Occipital lobe (tissue), 2 donors: Measurements from ENCODE around the gene GULP1. TPM values are rescaled to one million over a fixed set of nuclear protein-coding genes. Genes with fewer than 3 reads are reported as not detected.
"Not testable (repeated sequence)": the region's sequence is repeated elsewhere in the genome, so short reads cannot be mapped to it uniquely, and the experiment has no call there.

Source experiments
- DNase-seq: peaks from one replicate; lab custom pipeline; 2025; lab: John Stamatoyannopoulos, UW
- total RNA-seq: library from RNA; depleted of rRNA; stranded (reverse); fragments of >200 nt; gene quantifications from one replicate; pipeline ENCODE4 v1.2.3, GENCODE V29; 2014

Gene GULP1, protein sequence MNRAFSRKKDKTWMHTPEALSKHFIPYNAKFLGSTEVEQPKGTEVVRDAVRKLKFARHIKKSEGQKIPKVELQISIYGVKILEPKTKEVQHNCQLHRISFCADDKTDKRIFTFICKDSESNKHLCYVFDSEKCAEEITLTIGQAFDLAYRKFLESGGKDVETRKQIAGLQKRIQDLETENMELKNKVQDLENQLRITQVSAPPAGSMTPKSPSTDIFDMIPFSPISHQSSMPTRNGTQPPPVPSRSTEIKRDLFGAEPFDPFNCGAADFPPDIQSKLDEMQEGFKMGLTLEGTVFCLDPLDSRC
- total RNA-seq: 117 TPM

DNA sequence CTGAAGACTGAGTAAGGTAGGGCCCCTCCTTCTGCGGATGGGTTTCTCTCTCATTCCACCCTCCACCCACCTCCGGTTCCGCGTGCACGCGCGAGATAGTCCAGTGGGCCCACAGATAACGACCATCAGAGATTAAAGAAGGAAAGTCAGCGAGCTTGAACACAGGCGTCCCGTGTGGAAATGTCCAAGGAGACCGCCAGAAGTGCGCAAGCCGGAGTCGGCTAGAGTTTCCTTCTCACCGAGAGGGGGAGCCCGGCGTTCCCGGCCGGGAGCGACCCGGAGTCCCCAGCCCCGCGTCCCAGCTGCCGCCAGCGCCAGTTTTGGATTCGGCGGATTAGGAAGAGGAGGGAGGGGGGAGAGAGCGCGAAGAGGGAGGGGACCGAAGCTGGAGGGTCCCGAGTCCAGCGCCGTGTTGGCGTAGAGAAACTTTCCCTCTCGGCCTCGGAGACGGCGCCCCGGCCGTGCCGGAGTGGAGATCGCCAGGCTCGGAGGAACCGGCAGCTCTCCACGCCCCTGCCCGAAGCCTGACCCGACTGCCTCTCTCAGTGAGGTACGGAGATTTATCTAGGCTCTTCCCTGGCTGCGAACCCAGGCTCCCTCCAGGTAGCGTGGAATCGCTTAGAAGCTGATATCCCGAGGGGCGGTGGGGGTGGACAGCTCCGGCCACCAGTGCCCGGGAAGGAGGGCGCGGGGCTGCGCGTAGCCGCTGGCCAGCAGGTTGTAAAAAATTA, at the start of gene GULP1:
Gene GULP1 (plus strand): TSS at position 258 of the 731 bp plus-strand sequence. CDS start 185,829 bp downstream, outside the sequence.
- peak; percentile 46 for DNase-seq

DNA sequence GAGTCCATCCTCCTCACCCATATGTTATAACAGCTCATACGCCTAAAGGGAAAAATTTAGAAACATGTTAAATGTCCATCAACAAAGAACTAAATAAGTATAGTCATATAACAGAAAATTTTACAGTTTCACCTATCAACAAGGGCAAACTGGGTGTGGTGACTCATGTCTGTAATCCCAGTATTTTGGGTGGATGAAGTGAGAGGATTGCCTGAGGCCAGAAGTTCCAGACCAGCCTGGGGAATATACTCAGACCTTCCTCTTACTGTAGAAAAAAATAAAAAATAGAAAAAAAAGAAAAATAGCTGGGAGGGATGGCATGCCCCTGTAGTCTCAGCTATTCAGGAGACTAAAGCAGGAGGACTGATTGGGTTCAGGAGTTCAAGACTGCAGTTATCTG, 48.3 kb upstream of the GULP1 start:
- DNase-seq: no peak

DNA sequence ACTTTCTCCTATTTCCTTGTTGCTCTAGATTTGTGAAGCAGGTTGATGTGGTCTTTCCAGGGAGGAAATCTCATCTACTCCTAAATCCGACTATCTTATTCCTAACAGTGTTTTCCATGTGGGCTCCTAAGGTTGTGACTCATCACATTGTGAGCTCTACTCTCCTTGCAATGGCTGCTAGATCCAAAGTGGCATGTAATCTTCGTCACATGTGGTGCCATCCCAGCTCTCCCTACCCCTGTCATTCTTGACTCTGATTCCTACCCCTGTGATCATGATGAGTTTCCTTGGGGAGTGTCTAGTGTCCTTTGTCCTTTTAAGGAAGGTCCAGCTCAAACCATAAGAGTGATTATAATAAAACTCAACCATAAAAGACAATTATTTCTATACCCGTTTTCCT, 47.3 kb upstream of the GULP1 start:
- DNase-seq: no peak

DNA sequence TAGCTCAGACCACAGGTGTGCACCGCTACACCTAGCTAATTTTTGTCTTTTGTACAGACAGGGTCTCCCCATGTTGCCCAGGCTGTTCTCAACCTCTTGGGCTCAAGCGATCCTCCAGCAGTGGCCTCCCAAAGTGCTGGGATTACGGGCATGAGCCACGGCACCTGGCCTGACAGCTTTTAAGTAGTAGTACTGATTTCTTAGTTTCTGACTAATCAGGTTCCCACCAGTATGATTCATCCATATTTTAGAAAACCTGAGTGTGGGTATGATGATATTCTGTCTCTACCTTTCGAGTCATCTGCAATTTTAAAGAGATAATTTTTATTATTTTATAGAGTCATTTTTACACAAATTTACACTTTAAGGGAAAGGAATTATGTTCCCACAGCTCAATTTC, 46.4 kb upstream of the GULP1 start:
- DNase-seq: no peak

DNA sequence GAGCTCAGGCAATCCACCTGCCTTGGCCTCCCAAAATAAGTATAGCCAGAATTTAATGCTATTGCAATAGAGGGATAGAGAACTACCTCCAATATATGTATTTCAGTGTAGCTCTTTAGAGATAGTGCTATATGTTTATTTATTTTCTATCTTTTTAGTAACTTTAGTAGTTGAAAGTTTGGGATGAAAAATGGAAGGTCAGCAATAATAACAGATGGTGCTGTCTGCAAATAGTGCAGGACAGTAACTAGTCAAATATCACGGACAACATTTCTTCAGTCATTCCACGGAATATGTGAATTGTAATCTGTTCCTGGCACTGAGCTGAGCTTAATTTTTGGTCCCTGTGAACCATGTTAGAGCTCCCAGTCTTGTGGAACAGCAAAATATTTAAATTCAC, 43.2 kb upstream of the GULP1 start:
- no peak for DNase-seq

DNA sequence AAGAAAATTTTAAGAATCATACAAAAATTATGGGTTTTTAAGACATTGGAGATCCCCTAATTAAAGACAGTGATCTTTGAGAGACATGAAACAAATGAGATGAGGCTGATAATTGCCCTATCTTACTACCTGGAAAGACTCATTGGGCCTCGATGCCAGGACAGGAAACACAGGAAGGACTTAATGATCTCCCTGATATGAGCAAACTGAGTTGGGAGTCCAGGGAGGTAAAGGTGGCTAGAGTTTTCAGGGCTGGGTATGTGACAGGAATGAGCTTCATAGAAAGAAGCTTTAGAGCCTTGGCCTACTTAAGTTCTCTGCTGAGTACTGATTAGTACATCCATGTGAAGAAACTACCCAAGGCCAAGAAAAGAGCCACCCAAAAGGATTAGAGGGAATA, 40.6 kb upstream of the GULP1 start:
- no peak for DNase-seq

DNA sequence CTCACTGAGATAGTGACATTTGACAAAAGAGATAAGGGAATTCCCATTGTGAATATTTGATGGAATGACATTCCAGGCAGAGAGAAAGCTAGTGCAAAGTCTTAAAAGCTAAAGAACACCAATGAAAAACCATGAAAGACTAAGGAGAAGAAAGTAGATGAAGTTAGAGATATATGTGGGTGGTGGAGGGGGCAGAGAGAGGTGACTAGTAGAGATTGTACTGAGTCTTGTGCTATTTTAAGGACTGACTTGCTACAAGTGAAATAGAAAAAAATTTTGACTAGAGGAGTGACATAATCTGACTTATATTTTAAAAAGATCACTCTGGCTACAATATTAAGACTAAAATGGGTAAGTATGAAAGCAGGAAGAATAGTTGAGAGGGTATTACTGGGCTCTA, 35.3 kb upstream of the GULP1 start:
- no peak for DNase-seq

DNA sequence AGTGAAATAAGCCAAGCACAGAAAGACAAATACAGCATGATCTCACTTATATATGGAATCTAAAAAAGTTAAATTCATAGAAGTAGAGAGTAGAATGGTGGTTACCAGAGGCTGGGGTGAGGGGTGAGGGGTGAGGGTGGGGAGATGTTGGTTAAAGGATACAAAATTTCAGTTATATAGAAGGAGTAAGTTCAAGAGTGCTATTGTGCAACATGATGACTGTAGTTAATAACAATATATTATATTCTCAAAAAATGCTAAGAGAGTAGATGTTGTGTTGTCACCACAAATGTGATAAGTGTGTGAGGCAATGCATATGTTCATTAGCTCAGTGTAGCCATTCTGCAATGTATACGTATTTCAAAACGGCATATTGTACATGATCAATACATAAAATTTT, 26.4 kb upstream of the GULP1 start:
- no peak for DNase-seq

DNA sequence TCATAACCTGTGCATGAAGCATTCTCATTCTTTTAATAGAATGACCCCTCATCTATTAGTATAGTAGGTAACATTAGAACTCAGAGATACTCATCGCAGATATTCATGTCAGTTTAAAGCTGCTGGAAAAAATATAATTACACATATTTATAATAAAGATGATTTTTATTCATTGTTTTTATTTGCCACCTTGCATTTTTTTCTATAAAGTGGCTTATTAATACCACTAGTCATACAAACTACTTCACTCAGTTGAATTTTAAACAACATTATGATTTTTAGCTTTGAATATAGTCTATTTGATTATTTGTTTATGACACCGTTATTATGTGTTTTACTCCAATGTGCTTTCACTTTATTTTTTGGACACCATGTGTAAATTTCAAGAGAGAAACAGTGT, 23.9 kb upstream of the GULP1 start:
- DNase-seq: no peak

DNA sequence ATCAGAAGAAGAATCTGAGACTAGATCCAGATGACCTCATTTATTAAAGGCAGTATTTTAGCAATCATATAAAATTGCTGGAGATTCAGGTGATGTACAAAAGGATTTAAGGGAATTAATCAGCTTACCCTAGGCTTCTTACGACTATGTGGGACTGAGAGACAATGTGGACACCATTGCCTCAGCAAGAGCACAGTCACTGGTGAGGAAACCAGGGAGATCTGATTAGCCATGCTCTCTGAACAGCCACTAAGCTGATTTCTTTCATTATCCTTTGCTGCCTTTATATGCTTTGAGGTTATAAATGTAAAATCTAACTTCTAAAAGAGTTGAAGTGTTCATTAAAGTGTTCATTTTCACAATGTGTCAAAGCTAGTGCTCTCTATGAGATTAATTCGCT, 22.7 kb upstream of the GULP1 start:
- no peak for DNase-seq

DNA sequence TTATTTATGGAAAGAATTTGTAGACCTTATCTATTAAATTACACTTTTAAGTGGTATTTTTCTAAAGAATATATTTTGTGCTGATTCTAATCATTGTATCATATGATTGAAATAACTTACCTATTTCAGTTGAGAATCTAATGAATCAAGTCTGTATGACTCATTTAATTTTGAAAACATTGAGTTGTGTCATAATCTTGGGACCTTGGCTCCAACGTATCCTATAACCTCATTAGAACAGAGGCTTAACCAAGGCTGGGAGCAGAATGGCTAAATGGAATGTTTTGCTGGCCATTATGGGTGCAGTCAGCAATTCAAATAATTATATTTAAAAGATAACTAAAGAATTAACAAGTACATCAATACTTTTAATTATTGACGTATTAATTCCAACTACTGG, 19.6 kb upstream of the GULP1 start:
- no peak for DNase-seq

DNA sequence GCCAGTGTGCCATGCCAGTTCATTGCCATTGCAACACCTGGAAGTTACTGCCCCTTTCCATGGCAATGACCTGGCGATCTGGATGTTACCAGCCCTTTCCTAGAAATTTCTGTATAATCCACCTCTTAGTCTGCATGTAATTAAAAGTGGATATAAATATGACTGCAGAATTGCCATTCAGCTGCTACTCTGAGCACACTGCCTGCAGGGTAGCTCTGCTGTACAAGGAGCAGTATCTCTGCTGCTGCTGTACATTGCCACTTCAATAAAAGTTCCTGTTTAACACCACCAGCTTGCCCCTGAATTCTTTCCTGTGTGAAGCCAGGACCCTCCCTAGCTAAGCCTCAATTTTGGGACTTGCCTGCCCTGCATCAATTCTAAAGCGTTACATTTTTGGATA, 17.4 kb upstream of the GULP1 start:
- DNase-seq: no peak

DNA sequence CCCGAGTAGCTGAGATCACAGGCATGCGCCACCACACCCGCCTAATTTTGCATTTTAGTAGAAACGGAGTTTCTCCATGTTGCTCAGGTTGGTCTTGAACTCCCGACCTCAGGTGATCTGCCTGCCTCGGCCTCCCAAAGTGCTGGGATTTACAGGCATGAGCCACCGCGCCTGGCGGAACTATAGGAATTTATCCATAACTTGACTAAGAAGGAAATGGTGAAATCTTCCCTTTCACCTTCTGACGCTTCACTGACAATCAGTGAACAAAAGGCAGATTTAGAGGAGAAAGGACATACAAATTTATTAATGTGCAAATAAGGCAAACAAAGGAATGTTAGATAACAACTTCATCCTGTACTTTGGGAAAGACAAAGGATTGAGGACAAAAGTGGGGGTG, 15.4 kb upstream of the GULP1 start:
- DNase-seq: no peak

DNA sequence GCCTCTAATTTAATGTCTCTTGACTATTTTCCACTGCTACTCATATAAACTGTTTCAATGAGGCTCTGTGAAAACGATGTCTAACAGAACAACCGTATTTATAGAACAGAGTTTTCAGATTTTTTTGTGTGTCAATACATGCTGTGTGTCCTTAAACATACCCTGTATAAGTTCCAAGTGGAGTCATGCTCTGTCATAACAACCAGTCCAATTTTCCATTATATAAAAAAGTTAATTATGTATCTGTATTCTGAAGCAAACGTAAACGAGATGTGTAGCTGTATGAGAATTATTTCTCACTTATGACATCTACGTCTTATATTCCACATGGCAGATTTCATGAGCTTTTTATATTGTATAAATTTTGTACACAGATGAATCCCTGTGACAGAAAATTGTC, 13.9 kb upstream of the GULP1 start:
- no peak for DNase-seq

DNA sequence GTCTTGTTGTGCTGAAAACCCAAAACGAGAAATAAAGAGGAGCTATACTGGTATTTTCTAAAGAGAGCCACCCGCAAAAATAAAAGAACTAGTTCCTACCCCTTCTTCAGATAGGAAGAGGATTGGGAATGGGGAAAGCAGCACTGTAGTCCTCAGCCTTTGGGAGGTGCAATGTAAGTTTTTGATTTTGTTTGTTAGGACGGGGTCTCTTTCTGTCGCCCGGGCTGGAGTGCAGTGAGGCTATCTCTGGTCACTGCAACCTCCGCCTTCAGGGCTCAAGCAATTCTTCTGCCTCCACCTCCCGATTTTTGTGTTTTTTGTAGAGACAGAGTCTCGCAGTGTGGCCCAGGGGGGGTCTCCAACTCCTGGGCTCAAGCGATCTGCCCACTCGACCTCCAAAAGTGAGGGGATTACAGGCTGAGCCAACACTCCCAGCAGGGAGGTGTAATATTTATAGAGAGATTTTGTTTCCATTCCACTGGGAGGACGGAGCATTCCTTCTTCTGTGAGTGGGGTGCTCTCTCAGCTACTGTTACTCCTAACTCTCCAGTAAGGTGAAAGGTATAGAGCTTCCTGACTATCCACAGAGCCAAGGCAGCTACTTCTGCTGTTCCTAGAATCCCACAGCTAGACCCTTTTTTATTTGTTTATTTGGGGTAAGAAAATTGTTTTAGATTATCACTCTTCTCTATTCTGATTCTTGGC, 13.1 kb upstream of the GULP1 start:
- DNase-seq: no peak

DNA sequence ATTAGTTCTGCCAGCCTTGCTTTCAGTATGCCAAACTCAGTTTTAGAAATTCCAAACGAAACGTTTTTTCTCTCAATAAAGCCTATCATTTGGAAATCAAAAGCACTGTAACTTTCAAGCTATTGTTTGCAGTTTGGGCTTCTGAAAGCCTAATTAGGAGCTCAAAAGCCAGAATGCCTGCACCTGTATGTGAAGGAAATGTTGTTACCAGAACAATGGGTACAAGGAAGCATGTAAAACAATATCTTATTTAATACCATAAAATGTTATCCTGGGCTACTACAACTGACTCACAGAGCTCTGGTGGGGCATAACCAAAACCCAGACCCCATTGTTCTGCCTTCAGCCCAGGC, 12.6 kb upstream of the GULP1 start:
- no peak for DNase-seq

DNA sequence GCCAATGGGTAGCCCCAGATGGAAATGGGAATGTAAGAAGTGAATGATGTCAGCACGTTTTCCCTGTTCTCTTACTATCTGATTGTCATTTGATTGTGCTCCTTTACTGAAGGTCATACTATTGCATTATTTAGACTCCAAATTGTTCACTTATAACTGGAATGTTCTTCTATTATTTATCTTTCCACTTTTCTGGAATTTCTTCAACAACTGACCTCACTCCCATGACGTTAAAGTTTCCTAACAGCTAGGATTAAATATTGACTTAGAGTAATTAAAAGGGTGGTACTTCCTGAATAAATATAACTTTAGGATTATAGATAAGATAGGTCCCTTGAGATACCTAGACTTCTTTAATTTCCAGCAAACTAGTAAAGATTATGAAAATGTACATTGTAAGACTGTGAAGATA, 10.9 kb upstream of the GULP1 start:
- no peak for DNase-seq

DNA sequence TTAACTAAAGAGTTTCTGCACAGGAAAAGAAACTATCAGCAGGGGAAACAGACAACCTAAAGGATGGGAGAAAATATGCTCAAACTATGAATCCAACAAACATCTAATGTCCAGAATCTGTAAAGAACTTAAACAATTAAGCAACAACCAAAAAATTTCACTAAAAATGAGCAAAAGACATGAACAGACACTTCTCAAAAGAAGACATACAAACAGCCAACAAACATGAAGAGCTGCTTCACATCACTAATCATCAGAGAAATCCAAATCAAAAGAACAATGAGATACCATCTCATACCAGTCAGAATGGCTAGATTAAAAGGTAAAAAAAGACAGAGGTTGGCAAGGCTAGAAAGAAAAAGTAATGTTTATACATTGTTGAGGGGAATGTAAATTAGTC, 8.8 kb upstream of the GULP1 start:
- DNase-seq: no peak

DNA sequence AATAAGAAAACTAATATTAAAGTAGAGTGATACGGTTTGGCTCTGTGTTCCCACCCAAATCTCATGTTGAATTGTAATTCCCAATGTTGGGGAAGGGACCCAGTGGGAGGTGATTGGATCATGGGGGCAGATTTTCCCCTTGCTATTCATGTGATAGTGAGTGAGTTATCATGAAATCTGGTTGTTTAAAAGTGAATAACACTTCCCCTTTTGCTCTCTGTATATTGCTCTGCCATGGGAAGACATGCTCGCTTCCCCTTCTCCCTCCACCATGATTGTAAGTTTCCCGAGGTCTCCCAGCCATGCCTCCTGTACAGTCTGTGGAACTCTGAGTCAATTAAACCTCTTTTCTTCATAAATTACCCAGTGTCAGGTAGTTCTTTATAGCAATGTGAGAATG, 7.4 kb upstream of the GULP1 start:
- DNase-seq: not testable (repeated sequence)

DNA sequence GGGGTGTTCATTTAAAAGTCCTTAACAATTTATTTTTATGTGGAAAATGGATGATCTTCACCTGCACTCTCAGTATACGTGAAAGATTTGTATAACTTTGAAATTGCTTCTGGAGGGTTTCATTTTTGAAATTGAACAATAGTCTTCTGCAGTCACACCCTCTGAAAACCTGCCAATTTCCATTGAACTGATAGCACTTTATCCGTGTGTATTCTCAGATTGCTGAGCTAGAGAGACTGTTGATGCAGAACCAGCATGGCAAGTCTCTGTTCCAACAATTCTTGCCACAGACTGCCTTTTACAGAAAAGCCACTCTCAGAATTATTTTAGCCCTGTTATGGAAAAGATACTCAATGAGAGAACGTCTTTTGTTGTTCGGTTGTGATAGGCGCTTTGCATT, 6.6 kb upstream of the GULP1 start:
- no peak for DNase-seq

DNA sequence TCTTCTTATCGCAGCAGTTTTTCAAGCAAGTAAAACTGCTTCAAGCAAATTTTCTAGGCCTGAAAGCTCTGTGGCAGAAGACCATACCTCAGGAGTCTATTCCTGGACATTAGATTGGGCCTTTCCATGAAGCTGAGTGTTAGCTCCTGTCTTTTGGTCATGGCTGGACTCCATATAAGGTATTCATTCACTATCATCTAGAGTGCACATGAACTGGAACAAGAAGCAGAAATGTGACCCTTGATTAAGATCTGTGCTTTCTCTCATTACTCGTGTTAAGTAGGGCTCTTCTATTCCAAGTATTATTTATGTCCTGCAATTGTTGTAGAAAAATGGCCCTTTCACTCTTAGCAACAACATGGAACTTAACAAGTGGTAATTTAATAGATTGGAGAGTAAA, 5.9 kb upstream of the GULP1 start:
- DNase-seq: no peak

DNA sequence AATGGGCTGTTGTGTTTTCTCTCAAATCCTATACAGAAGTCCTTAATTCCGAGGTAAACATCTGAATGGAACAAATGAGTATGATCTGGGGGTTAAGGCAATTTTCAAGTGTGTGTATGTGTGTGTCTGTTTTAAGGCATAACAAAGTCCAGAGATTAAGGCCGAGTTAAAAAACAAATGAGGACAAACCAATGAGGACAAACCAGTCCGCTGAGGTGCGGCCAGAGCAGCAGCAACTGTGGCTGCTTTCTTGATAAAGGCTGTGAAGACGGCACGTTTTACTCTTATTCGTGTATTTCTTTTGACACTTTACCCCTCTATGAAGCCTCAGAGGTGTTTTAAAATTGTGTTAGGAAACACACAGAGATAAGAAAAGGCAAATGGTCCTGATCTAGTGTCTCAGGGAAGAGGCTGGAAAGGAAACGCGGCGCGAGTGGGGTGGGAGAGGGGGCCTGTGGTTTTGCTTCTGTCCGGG, 495 bp upstream of the GULP1 start:
- no peak for DNase-seq
